Measurements from ENCODE around the gene ZSWIM1.
"Not testable (repeated sequence)": the region's sequence is repeated elsewhere in the genome, so short reads cannot be mapped to it uniquely, and the experiment has no call there.

The ZSWIM1 gene

GRCh38 chr20:45857114-45857881 lies 23.7 kb upstream of the ZSWIM1 start, which contains the start of the genes ACOT8 and ZSWIM3:
TSS of gene ACOT8 (minus strand) at chr20:45857392. CDS start at chr20:45857315, 77 bp downstream.
TSS of gene ZSWIM3 (plus strand) at chr20:45857614. CDS start at chr20:45857826, 212 bp downstream.
- DNase-seq = peak; percentile 97

- DNase-seq = no peak
Measured at GRCh38 chr20:45857882-45858216, 23.2 kb upstream of the ZSWIM1 start.

- DNase-seq = no peak
Measured at GRCh38 chr20:45859916-45860315, 21.1 kb upstream of the ZSWIM1 start.

DNA sequence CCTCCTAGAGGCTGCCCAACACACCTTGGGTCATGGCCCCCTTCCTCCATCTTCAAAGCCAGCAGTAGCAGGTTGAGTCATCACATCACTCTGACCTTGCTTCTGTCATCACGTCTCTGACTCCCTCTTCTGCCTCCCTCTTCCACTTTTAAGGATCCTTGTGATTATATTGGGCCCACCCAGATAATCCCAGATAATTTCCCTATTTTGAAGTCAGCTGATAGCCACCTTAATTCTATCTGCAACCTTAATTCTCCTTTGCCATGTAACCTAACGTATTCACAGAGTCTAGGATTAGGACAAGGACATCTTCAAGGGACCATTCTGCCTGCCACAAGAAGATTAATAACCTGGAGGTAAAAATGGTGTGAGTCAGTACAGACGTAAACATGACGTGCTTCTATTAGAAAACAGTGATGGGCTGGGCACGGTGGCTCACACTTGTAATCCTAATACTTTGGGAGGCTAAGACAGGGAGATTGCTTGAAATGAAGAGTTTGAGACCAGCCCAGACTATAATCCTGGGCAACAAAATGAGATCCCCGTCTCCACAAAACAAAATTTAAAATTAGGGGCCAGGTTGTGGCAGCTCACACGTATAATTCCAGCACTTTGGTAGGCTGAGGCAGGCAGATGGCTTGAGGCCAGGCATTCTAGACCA lies 20.3 kb upstream of the ZSWIM1 start:
- peak; percentile 74 for DNase-seq

GRCh38 chr20:45861221-45862075 lies 19.6 kb upstream of the ZSWIM1 start:
- DNase-seq = no peak

DNA sequence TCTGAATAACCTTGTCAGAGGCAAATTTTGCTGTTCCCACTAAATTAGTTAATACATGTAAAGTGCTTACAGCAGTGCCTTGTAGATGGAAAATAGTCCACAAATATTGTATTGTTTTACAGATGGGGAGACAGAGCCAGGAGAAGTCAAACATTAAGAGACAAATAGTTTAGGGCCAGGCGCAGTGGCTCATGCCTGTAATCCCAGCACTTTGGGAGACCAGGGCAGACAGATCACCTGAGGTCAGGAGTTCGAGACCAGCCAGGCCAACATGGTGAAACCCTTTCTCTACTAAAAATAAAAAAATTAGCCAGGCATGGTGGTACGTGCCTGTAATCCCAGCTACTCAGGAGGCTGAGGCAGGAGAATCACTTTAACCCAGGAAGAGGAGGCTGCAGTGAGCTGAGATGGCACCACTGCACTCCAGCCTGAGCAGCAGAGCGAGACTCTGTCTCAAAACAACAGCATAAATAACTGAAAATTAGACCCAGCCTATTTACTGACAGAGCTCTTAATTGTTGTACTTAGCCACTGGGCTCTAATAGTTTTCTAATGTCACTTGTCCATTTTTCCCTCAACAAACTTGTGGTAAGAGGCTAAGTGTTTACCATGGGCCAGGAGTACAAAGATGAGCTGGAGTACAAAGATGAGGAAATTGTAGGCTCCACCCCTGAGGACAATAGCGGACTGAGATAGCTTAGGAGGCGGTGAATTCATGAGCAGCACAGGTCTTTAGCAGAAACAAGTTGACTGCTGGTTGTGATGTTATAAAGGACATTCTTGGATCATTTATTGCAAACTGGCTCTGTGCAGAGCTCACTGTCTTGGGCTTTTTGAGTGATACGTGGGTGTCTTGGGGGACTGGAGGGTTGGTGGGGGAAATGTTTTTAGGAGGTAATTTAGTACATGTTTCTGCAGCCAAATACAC lies 17.2 kb upstream of the ZSWIM1 start:
- no peak for DNase-seq

GRCh38 chr20:45866454-45866853 lies 14.6 kb upstream of the ZSWIM1 start:
- DNase-seq = no peak

DNA sequence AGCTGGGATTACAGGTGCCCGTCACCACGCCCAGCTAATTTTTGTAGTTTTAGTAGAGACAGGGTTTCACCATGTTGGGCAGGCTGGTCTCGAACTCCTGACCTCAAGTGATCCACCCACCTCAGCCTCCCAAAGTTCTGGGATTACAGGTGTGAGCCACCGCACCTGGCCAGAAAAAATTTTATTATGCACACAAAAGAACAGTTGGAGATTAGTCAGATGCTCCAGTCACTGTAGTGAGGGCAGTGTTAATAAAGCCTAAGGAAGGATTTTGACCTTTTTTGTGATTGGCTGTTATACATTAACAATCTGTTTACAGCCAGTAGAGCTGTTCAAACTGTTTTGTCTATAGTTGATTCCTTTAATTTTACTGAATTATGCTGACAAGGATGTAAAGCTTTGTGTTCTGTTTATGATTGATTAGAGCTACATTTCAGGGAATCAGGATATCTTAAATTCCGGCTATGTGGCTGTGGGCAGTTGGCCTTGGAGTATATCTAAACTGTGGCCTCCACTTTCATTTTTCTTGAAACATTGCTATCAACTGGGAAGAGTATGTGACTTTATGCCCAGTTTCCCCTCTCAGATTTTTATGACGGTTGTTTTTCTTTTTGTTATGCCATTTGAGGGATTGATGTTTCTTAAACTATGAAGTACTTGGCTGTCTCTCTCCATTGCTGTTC lies 13.8 kb upstream of the ZSWIM1 start:
- DNase-seq = no peak

GRCh38 chr20:45867819-45868176 lies 13.2 kb upstream of the ZSWIM1 start:
- DNase-seq = no peak

- no peak for DNase-seq
Measured at GRCh38 chr20:45872626-45873025, 8.4 kb upstream of the ZSWIM1 start.

DNA sequence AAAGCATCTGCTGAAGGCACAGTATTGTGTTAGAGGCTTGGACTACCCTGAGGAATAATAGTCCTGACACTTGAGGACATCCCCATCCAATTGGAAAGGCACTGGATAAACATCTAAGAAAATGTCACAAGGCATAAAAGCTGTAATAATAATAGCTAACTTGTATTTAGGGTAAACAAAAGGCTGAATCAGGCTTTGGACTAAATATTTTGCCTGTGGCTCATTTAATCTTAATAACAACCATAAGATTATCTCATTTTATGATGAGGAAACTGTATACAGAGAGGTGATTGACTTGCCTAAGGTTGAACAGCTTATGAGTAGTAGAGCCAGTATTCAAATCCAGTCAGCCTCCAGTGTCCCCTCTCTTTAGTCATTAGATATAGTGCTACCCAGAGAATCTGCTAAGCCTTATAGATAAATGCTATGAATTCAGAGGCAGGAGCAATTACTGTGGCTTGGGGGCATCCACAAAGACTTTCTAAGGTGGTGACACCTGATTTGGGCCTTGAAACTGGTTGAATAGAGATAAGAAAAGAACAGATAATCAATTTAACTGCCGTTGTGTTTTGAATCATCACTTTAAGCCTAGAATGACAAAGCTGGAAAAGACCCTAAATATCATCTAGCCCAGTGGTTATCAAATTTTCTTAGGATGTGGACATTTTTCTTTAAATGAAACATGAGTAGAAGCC lies 7.5 kb upstream of the ZSWIM1 start:
- DNase-seq = no peak

DNA sequence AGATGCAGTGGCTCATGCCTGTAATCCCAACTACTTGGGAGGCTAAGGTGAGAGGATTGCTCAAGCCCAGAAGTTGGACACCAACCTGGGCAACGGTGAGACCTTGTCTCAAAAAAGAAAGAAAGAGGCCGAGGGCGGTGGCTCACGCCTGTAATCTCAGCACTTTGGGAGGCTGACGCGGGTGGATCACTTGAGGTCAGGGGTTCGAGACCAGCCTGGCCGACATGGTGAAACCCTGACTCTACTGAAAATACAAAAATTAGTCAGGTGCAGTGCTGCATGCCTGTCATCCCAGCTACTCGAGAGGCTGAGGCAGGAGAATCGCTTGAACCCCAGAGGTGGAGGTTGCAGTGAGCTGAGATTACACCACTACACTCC lies 6.9 kb upstream of the ZSWIM1 start:
- not testable (repeated sequence) for DNase-seq

GRCh38 chr20:45874576-45874975 lies 6.5 kb upstream of the ZSWIM1 start:
- no peak for DNase-seq

GRCh38 chr20:45878076-45878761 lies 2.8 kb upstream of the ZSWIM1 start:
- DNase-seq = no peak

DNA sequence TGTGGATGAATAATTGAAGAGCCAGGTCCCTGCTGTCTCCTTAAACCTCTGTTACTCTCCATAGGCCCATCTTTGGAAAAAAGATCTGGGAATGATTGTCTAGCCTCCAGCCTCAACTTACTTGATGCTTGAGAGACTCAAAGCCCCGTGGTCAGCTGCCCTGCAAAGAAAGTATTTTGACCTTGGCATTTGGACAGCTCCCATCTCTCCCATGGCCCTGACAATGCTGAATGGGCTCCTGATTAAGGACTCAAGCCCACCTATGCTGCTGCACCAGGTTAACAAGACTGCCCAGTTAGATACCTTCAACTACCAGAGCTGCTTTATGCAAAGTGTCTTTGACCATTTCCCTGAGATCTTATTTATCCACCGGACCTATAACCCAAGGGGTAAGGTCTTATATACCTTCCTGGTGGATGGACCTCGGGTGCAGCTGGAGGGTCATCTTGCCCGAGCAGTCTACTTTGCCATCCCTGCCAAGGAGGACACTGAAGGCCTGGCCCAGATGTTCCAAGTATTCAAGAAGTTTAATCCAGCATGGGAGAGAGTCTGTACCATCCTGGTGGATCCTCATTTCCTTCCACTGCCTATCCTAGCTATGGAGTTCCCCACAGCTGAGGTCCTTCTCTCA lies 1.6 kb downstream of the ZSWIM1 start:
- DNase-seq = no peak

- no peak for DNase-seq
Measured at GRCh38 chr20:45883100-45883469, 2.1 kb downstream of the ZSWIM1 start.

- DNase-seq = no peak
Measured at GRCh38 chr20:45886590-45887345, 5.7 kb downstream of the ZSWIM1 start.

- no peak for DNase-seq
Measured at GRCh38 chr20:45887346-45887715, 6.3 kb downstream of the ZSWIM1 start, which contains the start of gene SPATA25. TSS of gene SPATA25 (minus strand) at chr20:45887622. CDS start at chr20:45887590, 32 bp downstream.

DNA sequence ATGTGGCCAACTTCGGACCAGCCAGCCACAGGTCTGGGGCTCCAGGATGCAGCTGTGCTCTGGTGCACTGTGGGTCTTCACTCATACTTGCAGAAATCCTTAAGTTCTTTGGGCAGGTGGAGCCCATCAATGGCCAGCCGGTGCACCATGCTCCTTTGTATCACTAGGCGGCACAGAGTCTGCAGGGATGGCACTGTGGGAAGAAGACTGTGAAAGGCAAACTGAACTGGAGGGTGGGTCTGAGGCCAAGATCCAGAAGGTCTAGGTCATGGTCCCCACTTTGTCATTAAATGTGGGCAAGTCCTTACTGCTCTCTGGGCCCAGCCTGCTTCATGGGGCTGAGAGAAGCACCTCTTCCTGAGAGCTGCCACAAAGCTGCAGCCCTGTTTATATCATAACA lies 7.7 kb downstream of the ZSWIM1 start:
- no peak for DNase-seq

Data from SHP77 treated with DMSO at 0.1 percent for 48 hours (cell line).